Upper lobe of left lung (tissue), 6 donors: ENCODE measurements around the gene TGFBR3. TPM values are rescaled to one million over a fixed set of nuclear protein-coding genes. Genes with fewer than 3 reads are reported as not detected.

Experiments
- ATAC-seq, 2 donors: fragments of 200-7000 bp; cut with Tn5 transposase; one replicate each; pipeline ENCODE4 v1.9.1; 2022; ENCODE audit warnings: mild to moderate bottlenecking in 2 of 2, moderate library complexity in 2 of 2; ENCODE audit not compliant: low FRiP score in 2 of 2
- DNase-seq, 2 donors: peaks; one replicate each; pipeline ENCODE4 v3.0.0-alpha.2; 2019 to 2020
- H3K27ac ChIP-seq, 4 donors: fragments of 200-600 bp; sonication (generic); one replicate each; pipeline ENCODE4 v1.5.1; 2016 to 2019
- H3K27me3 ChIP-seq, 4 donors: fragments of 200-600 bp; sonication (generic); one replicate each; pipeline ENCODE4 v1.5.1; 2017 to 2019
- H3K36me3 ChIP-seq, 4 donors: fragments of 200-600 bp; sonication (generic); one replicate each; pipeline ENCODE4 v1.5.1; 2016 to 2019
- H3K4me1 ChIP-seq, 4 donors: fragments of 200-600 bp; sonication (generic); one replicate each; pipeline ENCODE4 v1.5.1; 2018 to 2019
- H3K4me3 ChIP-seq, 4 donors: fragments of 200-600 bp; sonication (generic); one replicate each; pipeline ENCODE4 v1.5.1; 2017 to 2019; ENCODE audit warnings: mild to moderate bottlenecking in 2 of 4, moderate library complexity in 1 of 4
- H3K9me3 ChIP-seq, 4 donors: fragments of 200-600 bp; sonication (generic); one replicate each; pipeline ENCODE4 v1.5.1; 2018 to 2019
- EP300 ChIP-seq, 4 donors: sonication (generic); formaldehyde crosslinking; IDR thresholded peaks; one replicate each; pipeline ENCODE4 v1.5.1; 2017; ENCODE audit warnings: antibody characterized with exemption in 4 of 4, control low read depth in 2 of 4
- POLR2A ChIP-seq, 4 donors: fragments of 450-650 bp; IDR thresholded peaks; one replicate each; pipeline ENCODE4 v1.5.1; 2016 to 2017; ENCODE audit warnings: antibody characterized with exemption in 4 of 4, mild to moderate bottlenecking in 2 of 4
- POLR2AphosphoS5 ChIP-seq, 2 donors: sonication (generic); formaldehyde crosslinking; IDR thresholded peaks; one replicate each; pipeline ENCODE4 v1.5.1; 2017; ENCODE audit warnings: antibody characterized with exemption in 2 of 2
- WGBS, 2 donors: methylation state at CpG; one replicate each; pipeline ENCODE4 v1.1.5; 2017 to 2018; 5-methylcytosine and 5-hydroxymethylcytosine counted together
- total RNA-seq, 6 donors: library from RNA; depleted of rRNA in 4 of 6; stranded (reverse); fragments of >200 nt in 4 of 6; gene quantifications; one replicate each; pipeline versions ENCODE4 v1.1.0 to v1.2.1, GENCODE V29; 2016 to 2021
- TF ChIP-seq, protein P1 (sequence below), 6 experiments: fragments of 450-650 bp in 4 of 6; fragments of 200-600 bp in 2 of 6; sonication (generic) in 2 of 6; IDR thresholded peaks; one replicate each; pipeline ENCODE4 v1.5.1; 2016 to 2019; ENCODE audit warnings: antibody characterized with exemption in 6 of 6
- donor health status: DM: no; HTN: no; CAD: no; lungs with moderate emphysema.
- donor health status: DM: no; HTN: yes; CAD: no; lungs with severe emphysema.

The TGFBR3 gene
- total RNA-seq, 6 donors from 2014 or later, result 33.5 to 78.3 (median 57.1) TPM

DNA sequence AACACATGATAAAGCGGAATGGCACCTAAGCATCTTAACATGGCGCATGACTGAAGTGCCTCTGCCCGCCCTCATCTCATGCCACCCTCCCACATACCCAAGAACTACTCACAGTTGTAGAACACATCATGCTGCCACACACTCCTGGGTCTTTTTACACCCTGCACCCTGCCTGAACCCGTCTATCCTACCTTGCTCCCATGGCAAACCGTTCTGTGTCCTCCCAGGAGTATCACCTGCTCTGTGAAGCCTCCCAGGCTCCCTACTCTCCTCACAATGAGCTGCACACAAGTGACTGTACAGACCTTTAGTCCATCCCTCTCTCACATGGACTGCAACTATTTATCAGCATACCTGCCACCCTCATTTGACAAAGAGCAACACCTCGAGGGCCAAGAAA, 144.0 kb downstream of the TGFBR3 start:
- Histone ChIP-seq H3K4me1 (peaks cover 23 to 43% (median 25%) of the 10 kb centered on the region in 4 donors), H3K9me3 (no peaks in the 10 kb centered on the region), H3K27me3 (no peaks in the 10 kb centered on the region), H3K36me3 (peaks cover 0 to 14% (median 0%) of the 10 kb centered on the region in 4 donors), H3K27ac (no peak overlapping the region), H3K4me3 (no peak overlapping the region)
- ATAC-seq (no peak), DNase-seq (no peak)
- 88 to 98% methylated on average over 6 of the region's 6 CpGs for WGBS, 2 donors
- TF ChIP-seq EP300 (IDR thresholded peaks at IDR 0.05), result no peak
- TF ChIP-seq POLR2AphosphoS5 (IDR thresholded peaks at IDR 0.05), result no peak
- TF ChIP-seq POLR2A (IDR thresholded peaks at IDR 0.05), result no peak
- TF ChIP-seq, protein P1, sequence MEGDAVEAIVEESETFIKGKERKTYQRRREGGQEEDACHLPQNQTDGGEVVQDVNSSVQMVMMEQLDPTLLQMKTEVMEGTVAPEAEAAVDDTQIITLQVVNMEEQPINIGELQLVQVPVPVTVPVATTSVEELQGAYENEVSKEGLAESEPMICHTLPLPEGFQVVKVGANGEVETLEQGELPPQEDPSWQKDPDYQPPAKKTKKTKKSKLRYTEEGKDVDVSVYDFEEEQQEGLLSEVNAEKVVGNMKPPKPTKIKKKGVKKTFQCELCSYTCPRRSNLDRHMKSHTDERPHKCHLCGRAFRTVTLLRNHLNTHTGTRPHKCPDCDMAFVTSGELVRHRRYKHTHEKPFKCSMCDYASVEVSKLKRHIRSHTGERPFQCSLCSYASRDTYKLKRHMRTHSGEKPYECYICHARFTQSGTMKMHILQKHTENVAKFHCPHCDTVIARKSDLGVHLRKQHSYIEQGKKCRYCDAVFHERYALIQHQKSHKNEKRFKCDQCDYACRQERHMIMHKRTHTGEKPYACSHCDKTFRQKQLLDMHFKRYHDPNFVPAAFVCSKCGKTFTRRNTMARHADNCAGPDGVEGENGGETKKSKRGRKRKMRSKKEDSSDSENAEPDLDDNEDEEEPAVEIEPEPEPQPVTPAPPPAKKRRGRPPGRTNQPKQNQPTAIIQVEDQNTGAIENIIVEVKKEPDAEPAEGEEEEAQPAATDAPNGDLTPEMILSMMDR (IDR thresholded peaks at IDR 0.05), result no peak

DNA sequence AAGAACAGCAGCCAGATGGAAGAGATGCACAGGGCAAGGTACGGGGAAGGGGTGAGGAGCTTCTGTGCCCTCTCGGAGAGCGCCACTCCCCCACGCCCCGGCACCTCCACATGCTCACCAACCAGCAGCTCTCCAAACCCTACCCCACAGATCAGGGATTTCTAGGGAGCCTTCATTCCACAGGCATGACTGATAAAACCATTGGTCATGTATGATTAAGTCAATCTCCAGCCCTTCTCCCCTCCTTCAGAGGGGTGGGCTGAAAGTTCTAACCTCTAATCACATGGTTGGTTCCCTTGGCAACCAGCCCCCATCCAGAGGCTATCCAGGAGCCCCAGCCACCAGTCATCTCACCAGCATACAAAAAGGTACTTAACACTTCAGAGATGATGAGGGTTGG, 144.7 kb downstream of the TGFBR3 start:
- 91 to 98% methylated on average over 5 of the region's 5 CpGs for WGBS, 2 donors
- Histone ChIP-seq H3K27ac (no peak overlapping the region), H3K4me1 (peaks cover 23 to 45% (median 30%) of the 10 kb centered on the region in 4 donors), H3K4me3 (no peak overlapping the region), H3K27me3 (no peaks in the 10 kb centered on the region), H3K9me3 (no peaks in the 10 kb centered on the region), H3K36me3 (peaks cover 0 to 13% (median 0%) of the 10 kb centered on the region in 4 donors)
- ATAC-seq (no peak), DNase-seq (peak in 1 of 2 donors; percentile 21)
- TF ChIP-seq POLR2AphosphoS5 (IDR thresholded peaks at IDR 0.05), result no peak
- TF ChIP-seq EP300 (IDR thresholded peaks at IDR 0.05), result no peak
- TF ChIP-seq, protein P1 (IDR thresholded peaks at IDR 0.05), result no peak
- no peak for TF ChIP-seq POLR2A (IDR thresholded peaks at IDR 0.05)

GRCh38 chr1:91737650-91738049, 148.3 kb downstream of the TGFBR3 start:
- H3K4me3 ChIP-seq, result no peak overlapping the region
- no peak for ATAC-seq
- peak overlapping the region; percentile 66 to 86 (median 76) for H3K27ac ChIP-seq
- H3K36me3 ChIP-seq, result peaks cover 0 to 22% (median 2%) of the 10 kb centered on the region in 4 donors
- no peaks in the 10 kb centered on the region for H3K9me3 ChIP-seq
- no peak for DNase-seq
- TF ChIP-seq EP300 (IDR thresholded peaks at IDR 0.05), result no peak
- TF ChIP-seq POLR2AphosphoS5 (IDR thresholded peaks at IDR 0.05), result no peak
- TF ChIP-seq POLR2A (IDR thresholded peaks at IDR 0.05), result no peak
- TF ChIP-seq, protein P1 (IDR thresholded peaks at IDR 0.05), result no peak
- peaks cover 14 to 31% (median 20%) of the 10 kb centered on the region in 4 donors for H3K4me1 ChIP-seq
- no peaks in the 10 kb centered on the region for H3K27me3 ChIP-seq
- WGBS, 2 donors, result 90 to 96% methylated on average over 4 of the region's 4 CpGs

DNA sequence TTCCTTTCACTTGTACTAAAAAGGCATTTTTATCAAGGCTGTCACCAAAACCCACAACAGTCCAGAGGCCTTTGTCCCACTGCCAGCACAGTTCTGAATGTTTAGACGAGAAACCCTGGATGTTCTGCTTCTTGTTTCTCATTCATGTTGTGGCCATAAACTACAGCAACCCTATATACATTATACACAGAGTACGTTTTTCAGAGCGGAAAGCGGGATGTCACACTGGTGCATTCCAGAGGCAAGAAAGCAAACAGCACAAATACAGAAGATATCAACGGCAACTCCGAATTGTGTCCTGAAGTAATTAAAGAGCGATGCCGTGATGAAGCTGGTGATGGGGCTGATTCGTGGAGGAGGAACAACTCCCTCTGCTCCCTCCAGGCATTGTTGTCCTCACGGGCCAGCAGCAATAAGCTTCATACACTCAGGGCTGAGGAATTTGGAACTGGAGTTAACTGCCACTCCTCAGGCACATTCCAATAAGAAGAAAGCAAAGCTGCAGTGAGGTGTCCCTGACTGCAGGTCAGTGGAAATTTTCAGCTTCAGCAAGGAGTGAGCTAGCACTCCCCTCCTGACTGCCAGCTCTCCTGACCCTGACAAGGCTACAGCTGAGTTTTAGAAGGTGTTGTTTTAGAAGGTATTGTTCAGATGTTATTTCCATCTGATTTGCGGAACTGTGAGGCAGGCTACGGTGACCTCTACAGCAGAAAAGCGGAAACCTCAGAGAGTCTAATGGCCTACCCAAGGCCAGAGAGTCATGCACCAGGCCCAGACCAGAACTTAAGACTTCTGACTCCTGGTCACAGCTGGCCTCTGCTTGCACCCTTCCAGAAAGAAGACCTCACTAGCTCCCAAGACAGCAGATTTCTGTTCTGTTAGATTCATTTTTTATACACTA, 149.0 kb downstream of the TGFBR3 start:
- Histone ChIP-seq H3K36me3 (peaks cover 0 to 22% (median 2%) of the 10 kb centered on the region in 4 donors), H3K27ac (peak overlapping the region; percentile 66 to 86 (median 76)), H3K4me3 (no peak overlapping the region), H3K9me3 (no peaks in the 10 kb centered on the region), H3K4me1 (peaks cover 20 to 30% (median 22%) of the 10 kb centered on the region in 4 donors), H3K27me3 (no peaks in the 10 kb centered on the region)
- WGBS, 2 donors, result 58 to 70% methylated on average over 13 of the region's 13 CpGs
- ATAC-seq (peak; percentile 51 to 78), DNase-seq (no peak)
- no peak for TF ChIP-seq EP300 (IDR thresholded peaks at IDR 0.05)
- peak; percentile 15 to 27 for TF ChIP-seq POLR2AphosphoS5 (IDR thresholded peaks at IDR 0.05)

DNA sequence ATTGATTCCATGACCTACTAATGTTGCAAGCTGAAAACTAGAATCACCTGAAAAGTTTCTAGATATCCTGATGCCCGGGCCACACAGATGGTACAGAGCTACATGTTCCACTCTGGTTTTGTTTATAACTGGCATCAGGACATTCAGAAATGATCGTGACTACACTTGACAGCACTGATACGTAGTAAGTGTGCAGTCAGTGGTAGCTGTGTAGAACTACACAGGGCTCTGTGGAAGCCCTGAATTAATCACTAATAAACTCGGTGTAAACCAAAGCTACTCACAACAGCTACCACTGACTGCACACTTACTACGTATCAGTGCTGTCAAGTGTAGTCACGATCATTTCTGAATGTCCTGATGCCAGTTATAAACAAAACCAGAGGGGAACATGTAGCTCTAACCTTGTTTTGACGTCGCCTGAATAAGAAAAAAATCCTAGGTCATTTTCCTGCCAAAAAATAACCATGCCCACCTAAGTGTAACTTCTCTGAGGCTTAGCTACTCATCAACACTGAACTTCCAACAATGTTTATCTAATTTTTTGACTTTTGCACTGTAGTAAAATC, 149.7 kb downstream of the TGFBR3 start:
- Histone ChIP-seq H3K27ac (peak overlapping the region; percentile 66 to 86 (median 76)), H3K27me3 (no peaks in the 10 kb centered on the region), H3K4me1 (peaks cover 27 to 36% (median 30%) of the 10 kb centered on the region in 4 donors), H3K36me3 (peaks cover 0 to 22% (median 2%) of the 10 kb centered on the region in 4 donors), H3K4me3 (no peak overlapping the region), H3K9me3 (no peaks in the 10 kb centered on the region)
- TF ChIP-seq POLR2AphosphoS5 (IDR thresholded peaks at IDR 0.05) (no peak), POLR2A (IDR thresholded peaks at IDR 0.05) (no peak), EP300 (IDR thresholded peaks at IDR 0.05) (no peak)
- TF ChIP-seq, protein P1 (IDR thresholded peaks at IDR 0.05), result no peak
- ATAC-seq (no peak), DNase-seq (no peak)
- WGBS, 2 donors, result 58 to 64% methylated on average over 8 of the region's 8 CpGs
